Activated CD4-positive, alpha-beta memory T cell treated with anti-CD3 and anti-CD28 coated beads for 36 hours (primary cell): ENCODE data around the gene EVC2. TPM values are rescaled to one million over a fixed set of nuclear protein-coding genes. Genes with fewer than 3 reads are reported as not detected.

Experiments used
- CTCF ChIA-PET: fragments of 350-600 bp; sonication (Branson Sonifier 250); formaldehyde crosslinking; loops from one replicate; lab custom pipeline; 2021; ENCODE audit warnings: antibody characterized with exemption, inconsistent platforms; lab: Charles Lee
- POLR2A ChIA-PET: fragments of 350-600 bp; sonication (Branson Sonifier 250); formaldehyde crosslinking; loops from one replicate; lab custom pipeline; 2021; ENCODE audit warnings: antibody characterized with exemption; lab: Charles Lee
- DNase-seq: peaks from one replicate; pipeline ENCODE4 v3.0.0-alpha.2; 2020
- H3K27ac Mint-ChIP-seq: one replicate; pipeline ENCODE4 v1.8.0; 2021; ENCODE audit warnings: mixed read lengths
- H3K27me3 Mint-ChIP-seq: one replicate; pipeline ENCODE4 v1.8.0; 2021; ENCODE audit warnings: mixed read lengths
- H3K36me3 Mint-ChIP-seq: one replicate; pipeline ENCODE4 v1.8.0; 2021; ENCODE audit warnings: mixed read lengths
- H3K4me1 Mint-ChIP-seq: one replicate; pipeline ENCODE4 v1.8.0; 2021; ENCODE audit warnings: low read depth, mixed read lengths
- H3K4me3 Mint-ChIP-seq: one replicate; pipeline ENCODE4 v1.8.0; 2021; ENCODE audit warnings: mild to moderate bottlenecking, mixed read lengths
- H3K9me3 Mint-ChIP-seq: one replicate; pipeline ENCODE4 v1.8.0; 2021; ENCODE audit warnings: mixed read lengths
- intact Hi-C: fragments of 100-400 bp; cut with micrococcal nuclease; formaldehyde crosslinking; loops from one replicate; pipeline ENCODE4 v1.15.1; 2023
- total RNA-seq, 2 experiments: library from RNA; stranded (reverse); gene quantifications; one replicate each; pipeline ENCODE4 v1.2.3, GENCODE V29; 2021

EVC2 gene
- total RNA-seq, 2 experiments from 2014 or later = 1.7 to 1.8 TPM

GRCh38 chr4:5524446-5525299 is 183.7 kb downstream of the EVC2 start:
- no peaks in the 10 kb centered on the region for H3K27me3 Mint-ChIP-seq
- intact Hi-C loops = no loop called here
- ChIA-PET POLR2A (no interaction called here), CTCF (interaction anchor here (0.7 kb wide), 1 partner anchor 474 kb away, joined by 4 read pairs; no protein-coding TSS in a partner anchor)
- H3K4me3 Mint-ChIP-seq = no peak overlapping the region
- H3K4me1 Mint-ChIP-seq = no peaks in the 10 kb centered on the region
- H3K9me3 Mint-ChIP-seq = peaks cover 5% of the 10 kb centered on the region
- H3K36me3 Mint-ChIP-seq = peaks cover 2% of the 10 kb centered on the region
- H3K27ac Mint-ChIP-seq = no peak overlapping the region
- DNase-seq = no peak

- ChIA-PET POLR2A (no interaction called here), CTCF (no interaction called here)
- no peak overlapping the region for H3K27ac Mint-ChIP-seq
- peaks cover 1% of the 10 kb centered on the region for H3K27me3 Mint-ChIP-seq
- H3K4me1 Mint-ChIP-seq = no peaks in the 10 kb centered on the region
- peaks cover 6% of the 10 kb centered on the region for H3K36me3 Mint-ChIP-seq
- no peak overlapping the region for H3K4me3 Mint-ChIP-seq
- peaks cover 2% of the 10 kb centered on the region for H3K9me3 Mint-ChIP-seq
- no peak for DNase-seq
- intact Hi-C loops = no loop called here
These were observed 191.0 kb downstream of the EVC2 start for GRCh38 chr4:5517372-5517771.

- H3K36me3 Mint-ChIP-seq = peaks cover 6% of the 10 kb centered on the region
- no peak for DNase-seq
- no peak overlapping the region for H3K27ac Mint-ChIP-seq
- POLR2A ChIA-PET = no interaction called here
- intact Hi-C loops = no loop called here
- H3K4me1 Mint-ChIP-seq = no peaks in the 10 kb centered on the region
- no peak overlapping the region for H3K4me3 Mint-ChIP-seq
- CTCF ChIA-PET = no interaction called here
- H3K9me3 Mint-ChIP-seq = peaks cover 2% of the 10 kb centered on the region
- peaks cover 1% of the 10 kb centered on the region for H3K27me3 Mint-ChIP-seq
These were observed 192.7 kb downstream of the EVC2 start for GRCh38 chr4:5515646-5516045.

Other genes with a start within 250 kb of the EVC2 start
- 1 to 10 TPM; 1.7 to 3.1 TPM for gene EVC, start 2.6 kb upstream of the EVC2 start, total RNA-seq
- gene CRMP1, start 184.5 kb upstream of the EVC2 start, total RNA-seq = not detected